Caco-2 (cell line): ENCODE results near the gene NRM. TPM values are rescaled to one million over a fixed set of nuclear protein-coding genes. Genes with fewer than 3 reads are reported as not detected.

Experiments used
- BruUV-seq: library from RNA; stranded (reverse); fragments of 400-500 nt; replicated peaks from 2 replicates; lab custom pipeline; 2021; lab: Mats Ljungman, UMichigan
- CTCF ChIA-PET: fragments of 300-600 bp; sonication (Branson Sonifier 250); formaldehyde crosslinking; loops from one replicate; lab custom pipeline; 2022; ENCODE audit warnings: antibody characterized with exemption; lab: Charles Lee
- POLR2A ChIA-PET: fragments of 300-600 bp; sonication (Branson Sonifier 250); formaldehyde crosslinking; loops from one replicate; lab custom pipeline; 2022; ENCODE audit warnings: antibody characterized with exemption; lab: Charles Lee
- DNase-seq, 2 experiments: peaks; one replicate each; pipeline versions ENCODE4 v3.0.0 to v3.0.0-alpha.2; 2020 to 2022
- H3K27me3 ChIP-seq: replicated peaks from 2 replicates; pipeline ENCODE4 v1.6.0; 2011; ENCODE audit warnings: low read length; ENCODE audit not compliant: control insufficient read depth, insufficient read depth
- H3K36me3 ChIP-seq: 2 replicates; pipeline ENCODE4 v1.5.1; 2011; ENCODE audit warnings: low read length; ENCODE audit not compliant: control insufficient read depth, insufficient read depth
- H3K4me1 ChIP-seq: fragments of 250-450 bp; sonication (Bioruptor Pico); 2 replicates; pipeline ENCODE4 v1.5.1; 2020; ENCODE audit warnings: mild to moderate bottlenecking
- H3K4me3 ChIP-seq: 2 replicates; pipeline ENCODE4 v1.5.1; 2011; ENCODE audit warnings: low read depth, mild to moderate bottlenecking, control low read depth, low read length
- H3K9me3 ChIP-seq: fragments of 250-450 bp; sonication (Bioruptor Pico); 2 replicates; pipeline ENCODE4 v1.5.1; 2020; ENCODE audit warnings: mild to moderate bottlenecking, moderate library complexity
- H3K27ac Mint-ChIP-seq: one replicate; pipeline ENCODE4 v1.8.0; 2022; ENCODE audit warnings: mixed read lengths; ENCODE audit not compliant: unreplicated experiment
- H3K27me3 Mint-ChIP-seq: one replicate; pipeline ENCODE4 v1.8.0; 2022; ENCODE audit warnings: mixed read lengths; ENCODE audit not compliant: insufficient read depth, unreplicated experiment
- H3K36me3 Mint-ChIP-seq: one replicate; pipeline ENCODE4 v1.8.0; 2022; ENCODE audit warnings: mild to moderate bottlenecking, mixed read lengths; ENCODE audit not compliant: insufficient read depth, unreplicated experiment
- H3K4me1 Mint-ChIP-seq: one replicate; pipeline ENCODE4 v1.8.0; 2022; ENCODE audit warnings: low read depth, mixed read lengths; ENCODE audit not compliant: unreplicated experiment
- H3K4me3 Mint-ChIP-seq: one replicate; pipeline ENCODE4 v1.8.0; 2022; ENCODE audit warnings: mild to moderate bottlenecking, moderate library complexity, mixed read lengths; ENCODE audit not compliant: unreplicated experiment
- H3K9me3 Mint-ChIP-seq: one replicate; pipeline ENCODE4 v1.8.0; 2022; ENCODE audit warnings: mixed read lengths; ENCODE audit not compliant: unreplicated experiment
- CTCF ChIP-seq, 2 experiments: fragments of 200-600 bp in 1 of 2; IDR thresholded peaks; 1 replicate in 1 of 2; 2 replicates in 1 of 2; pipeline versions ENCODE4 v1.5.1 to v1.8.0; 2011 to 2022; ENCODE audit warnings: antibody characterized with exemption in 1 of 2, control low read depth in 1 of 2, inconsistent platforms in 1 of 2, low read depth in 1 of 2, low read length in 1 of 2, mild to moderate bottlenecking in 1 of 2, moderate library complexity in 1 of 2; ENCODE audit not compliant: insufficient read depth in 1 of 2, severe bottlenecking in 1 of 2, unreplicated experiment in 1 of 2
- intact Hi-C: fragments of 100-400 bp; cut with micrococcal nuclease; formaldehyde crosslinking; loops from one replicate; pipeline ENCODE4 v1.10.0; 2022; ENCODE audit not compliant: unreplicated experiment
- total RNA-seq: library from RNA; stranded (reverse); gene quantifications from 2 replicates; pipeline ENCODE4 v1.2.3, GENCODE V29; 2022

Gene NRM
- total RNA-seq, 1 experiment from 2014 or later, result 31.7 TPM

- DNase-seq, result no peak
- no peaks in the 10 kb centered on the region for H3K9me3 ChIP-seq
- Mint-ChIP-seq H3K4me1 (peaks cover 32% of the 10 kb centered on the region), H3K4me3 (peak overlapping the region; percentile 82), H3K27me3 (no peaks in the 10 kb centered on the region), H3K9me3 (no peaks in the 10 kb centered on the region), H3K36me3 (peaks cover 10% of the 10 kb centered on the region), H3K27ac (peak overlapping the region; percentile 68)
- H3K36me3 ChIP-seq, result no peaks in the 10 kb centered on the region
- CTCF ChIA-PET, result interaction anchor here (0.8 kb wide), 1 partner anchor 10 kb away, joined by 3 read pairs; no protein-coding TSS in a partner anchor
- POLR2A ChIA-PET, result no interaction called here
- H3K27me3 ChIP-seq, result no peaks in the 10 kb centered on the region
- TF ChIP-seq CTCF (IDR thresholded peaks at IDR 0.05; ENCODE audit: insufficient read depth in 1 of 2, low read depth in 1 of 2, low read length in 1 of 2, severe bottlenecking in 1 of 2, unreplicated experiment in 1 of 2), result no peak
- intact Hi-C loops, result no loop called here
- H3K4me3 ChIP-seq, result no peak overlapping the region
- no TSS peak for BruUV-seq
- peaks cover 17% of the 10 kb centered on the region for H3K4me1 ChIP-seq
Measured at GRCh38 chr6:30685157-30686008, 5.4 kb downstream of the NRM start.

GRCh38 chr6:30684386-30685156 lies 6.2 kb downstream of the NRM start:
- H3K4me1 Mint-ChIP-seq, result peaks cover 28% of the 10 kb centered on the region
- peak overlapping the region; percentile 15 for H3K4me3 Mint-ChIP-seq
- H3K27ac Mint-ChIP-seq, result no peak overlapping the region
- ChIA-PET POLR2A (no interaction called here), CTCF (interaction anchor here (0.8 kb wide), 1 partner anchor 11 kb away, joined by 3 read pairs; no protein-coding TSS in a partner anchor)
- BruUV-seq, result no TSS peak
- no peak for DNase-seq
- intact Hi-C loops, result no loop called here
- Histone ChIP-seq H3K4me1 (peaks cover 12% of the 10 kb centered on the region; the same call in 1 of the 2 replicates), H3K9me3 (no peaks in the 10 kb centered on the region), H3K4me3 (no peak overlapping the region), H3K27me3 (no peaks in the 10 kb centered on the region), H3K36me3 (no peaks in the 10 kb centered on the region)
- no peaks in the 10 kb centered on the region for H3K27me3 Mint-ChIP-seq
- peaks cover 10% of the 10 kb centered on the region for H3K36me3 Mint-ChIP-seq
- no peak for TF ChIP-seq CTCF (IDR thresholded peaks at IDR 0.05; ENCODE audit: insufficient read depth in 1 of 2, low read depth in 1 of 2, low read length in 1 of 2, severe bottlenecking in 1 of 2, unreplicated experiment in 1 of 2)
- H3K9me3 Mint-ChIP-seq, result no peaks in the 10 kb centered on the region

GRCh38 chr6:30683980-30684338 lies 6.8 kb downstream of the NRM start:
- Histone ChIP-seq H3K4me3 (no peak overlapping the region), H3K9me3 (no peaks in the 10 kb centered on the region), H3K27me3 (no peaks in the 10 kb centered on the region), H3K4me1 (peaks cover 12% of the 10 kb centered on the region; the same call in 1 of the 2 replicates), H3K36me3 (no peaks in the 10 kb centered on the region)
- no TSS peak for BruUV-seq
- no peak for TF ChIP-seq CTCF (IDR thresholded peaks at IDR 0.05; ENCODE audit: insufficient read depth in 1 of 2, low read depth in 1 of 2, low read length in 1 of 2, severe bottlenecking in 1 of 2, unreplicated experiment in 1 of 2)
- Mint-ChIP-seq H3K4me1 (peaks cover 24% of the 10 kb centered on the region), H3K4me3 (peak overlapping the region; percentile 15), H3K36me3 (peaks cover 13% of the 10 kb centered on the region), H3K27me3 (no peaks in the 10 kb centered on the region), H3K9me3 (no peaks in the 10 kb centered on the region), H3K27ac (no peak overlapping the region)
- ChIA-PET CTCF (interaction anchor here (1.6 kb wide), 1 partner anchor 47 kb away, joined by 3 read pairs; no protein-coding TSS in a partner anchor), POLR2A (no interaction called here)
- intact Hi-C loops, result no loop called here
- DNase-seq, result no peak
